Fibroblast of lung (primary cell): ENCODE data around the gene ANXA10. TPM values are rescaled to one million over a fixed set of nuclear protein-coding genes. Genes with fewer than 3 reads are reported as not detected.
"Not testable (repeated sequence)": the region's sequence is repeated elsewhere in the genome, so short reads cannot be mapped to it uniquely, and the experiment has no call there.

Source experiments
- DNase-seq, 2 donors: peaks; one replicate each; pipeline versions ENCODE4 v3.0.0 to v3.0.0-alpha.2; 2010; ENCODE audit warnings: low read depth in 2 of 2
- H2AFZ ChIP-seq: 2 replicates; pipeline ENCODE4 v1.5.1; 2012; ENCODE audit warnings: low read length, control low read depth, inconsistent platforms
- H3K27ac ChIP-seq: 2 replicates; pipeline ENCODE4 v1.5.1; 2011; ENCODE audit warnings: low read length, control low read depth; ENCODE audit not compliant: insufficient read depth
- H3K27me3 ChIP-seq: 2 replicates; pipeline ENCODE4 v1.5.1; 2011; ENCODE audit warnings: mild to moderate bottlenecking, low read length; ENCODE audit not compliant: control insufficient read depth, insufficient read depth
- H3K36me3 ChIP-seq: 2 replicates; pipeline ENCODE4 v1.5.1; 2011; ENCODE audit warnings: low read length; ENCODE audit not compliant: control insufficient read depth, insufficient read depth
- H3K4me1 ChIP-seq: 2 replicates; pipeline ENCODE4 v1.5.1; 2011; ENCODE audit warnings: low read length; ENCODE audit not compliant: control insufficient read depth, insufficient read depth; ENCODE audit errors: extremely low read depth
- H3K4me2 ChIP-seq: 2 replicates; pipeline ENCODE4 v1.5.1; 2011; ENCODE audit warnings: low read length, control low read depth; ENCODE audit not compliant: insufficient read depth; ENCODE audit errors: extremely low read depth
- H3K4me3 ChIP-seq, 4 experiments: fragments of 200-600 bp in 1 of 4; sonication (generic) in 1 of 4; replicated peaks in 1 of 4; 2 replicates each; pipeline ENCODE4 v1.5.1; 2011 to 2016; ENCODE audit warnings: low read length in 4 of 4, low read depth in 3 of 4, mild to moderate bottlenecking in 3 of 4, control low read depth in 2 of 4, inconsistent platforms in 1 of 4, mixed read lengths in 1 of 4; ENCODE audit not compliant: insufficient read depth in 1 of 4; ENCODE audit errors: control extremely low read depth in 1 of 4
- H3K79me2 ChIP-seq: 2 replicates; pipeline ENCODE4 v1.5.1; 2012; ENCODE audit warnings: mild to moderate bottlenecking, low read length, inconsistent platforms; ENCODE audit not compliant: control insufficient read depth, insufficient read depth
- H3K9ac ChIP-seq: 2 replicates; pipeline ENCODE4 v1.5.1; 2011; ENCODE audit warnings: mild to moderate bottlenecking, low read length, control low read depth; ENCODE audit not compliant: insufficient read depth
- H3K9me3 ChIP-seq: 2 replicates; pipeline ENCODE4 v1.5.1; 2012; ENCODE audit warnings: low read depth, low read length; ENCODE audit not compliant: control insufficient read depth, insufficient read depth
- H4K20me1 ChIP-seq: 2 replicates; pipeline ENCODE4 v1.5.1; 2011; ENCODE audit warnings: low read length; ENCODE audit not compliant: control insufficient read depth, insufficient read depth; ENCODE audit errors: extremely low read depth
- CTCF ChIP-seq, 2 donors: IDR thresholded peaks in 1 of 2; conservative IDR thresholded peaks in 1 of 2; 1 replicate in 1 of 2; 2 replicates in 1 of 2; pipeline ENCODE4 v1.5.1; 2011 to 2012; ENCODE audit warnings: low read length in 2 of 2, control low read depth in 1 of 2, inconsistent platforms in 1 of 2, low read depth in 1 of 2, mild to moderate bottlenecking in 1 of 2
- EZH2 ChIP-seq: IDR thresholded peaks from 2 replicates; pipeline ENCODE4 v1.5.1; 2012; ENCODE audit warnings: low read length, control low read depth, mild to moderate bottlenecking; ENCODE audit errors: missing control alignments
- polyA plus RNA-seq, 2 donors: library from polyadenylated mRNA; depleted of rRNA in 1 of 2; stranded (reverse) in 1 of 2; unstranded in 1 of 2; fragments of >200 nt; gene quantifications; 2 replicates each; pipeline ENCODE4 v1.2.1, GENCODE V29; 2011 to 2012; ENCODE audit warnings: missing spikeins in 1 of 2
- total RNA-seq: library from RNA; depleted of rRNA; stranded (reverse); fragments of >200 nt; gene quantifications from 2 replicates; pipeline ENCODE4 v1.2.1, GENCODE V29; 2014

Gene ANXA10
- total and polyA plus RNA-seq, 2 donors (not counting 1 experiment from before 2014, with no cell fraction given), result 0.08 to 0.17 TPM

- Histone ChIP-seq H4K20me1 (no peaks in the 10 kb centered on the region), H3K27me3 (no peaks in the 10 kb centered on the region), H3K79me2 (no peaks in the 10 kb centered on the region), H3K4me3 (no peak overlapping the region), H3K4me2 (no peak overlapping the region), H3K36me3 (no peaks in the 10 kb centered on the region), H3K4me1 (no peaks in the 10 kb centered on the region), H3K9ac (no peak overlapping the region), H3K9me3 (no peaks in the 10 kb centered on the region), H2AFZ (no peak overlapping the region), H3K27ac (no peak overlapping the region)
- TF ChIP-seq EZH2 (no peak), CTCF (conservative IDR thresholded peaks at IDR 0.05 in 1 of 2, IDR thresholded peaks at IDR 0.05 in 1 of 2; ENCODE audit: low read depth in 1 of 2, low read length in 2 of 2) (no peak)
- DNase-seq, result no peak
Measured at GRCh38 chr4:168131196-168131595, 38.9 kb downstream of the ANXA10 start.

- DNase-seq, result no peak
- H3K4me3 ChIP-seq, result no peak overlapping the region
- no peaks in the 10 kb centered on the region for H3K27me3 ChIP-seq
- no peak overlapping the region for H3K9ac ChIP-seq
- no peak overlapping the region for H3K27ac ChIP-seq
- no peak overlapping the region for H3K4me2 ChIP-seq
- no peak for TF ChIP-seq EZH2
- H2AFZ ChIP-seq, result no peak overlapping the region
- H3K9me3 ChIP-seq, result no peaks in the 10 kb centered on the region
- H3K79me2 ChIP-seq, result no peaks in the 10 kb centered on the region
- H4K20me1 ChIP-seq, result no peaks in the 10 kb centered on the region
- no peaks in the 10 kb centered on the region for H3K36me3 ChIP-seq
- no peaks in the 10 kb centered on the region for H3K4me1 ChIP-seq
Measured at GRCh38 chr4:168134651-168135050, 42.3 kb downstream of the ANXA10 start.

GRCh38 chr4:168135860-168136259 lies 43.5 kb downstream of the ANXA10 start:
- not testable (repeated sequence) for H3K27ac ChIP-seq, H3K4me3 ChIP-seq, H3K36me3 ChIP-seq, DNase-seq, H3K9me3 ChIP-seq, H3K4me1 ChIP-seq, H3K9ac ChIP-seq, H3K4me2 ChIP-seq, H4K20me1 ChIP-seq, H3K27me3 ChIP-seq, H3K79me2 ChIP-seq, H2AFZ ChIP-seq

GRCh38 chr4:168137695-168138094 lies 45.4 kb downstream of the ANXA10 start:
- H3K4me3 ChIP-seq, H2AFZ ChIP-seq, H3K27me3 ChIP-seq, H3K4me1 ChIP-seq, H4K20me1 ChIP-seq, H3K9me3 ChIP-seq, H3K9ac ChIP-seq, H3K36me3 ChIP-seq, H3K4me2 ChIP-seq, H3K79me2 ChIP-seq: not testable (repeated sequence)
- peak; percentile 29 to 41 for DNase-seq
- peak overlapping the region; percentile 39 for H3K27ac ChIP-seq
